Neural cell (in vitro differentiated cells): ENCODE results near the gene STK38. TPM values are rescaled to one million over a fixed set of nuclear protein-coding genes. Genes with fewer than 3 reads are reported as not detected.

Source experiments
- H2AFZ ChIP-seq: fragments of 200-600, 300-800 bp; sonication (generic), shearing (Covaris generic); 2 replicates; pipeline ENCODE4 v1.6.0; 2014; ENCODE audit warnings: low read depth, mild to moderate bottlenecking, antibody characterized with exemption, low read length, moderate library complexity
- H3F3A ChIP-seq: fragments of 200-600 bp; shearing (Covaris generic); 2 replicates; pipeline ENCODE4 v1.6.1; 2016; ENCODE audit warnings: mild to moderate bottlenecking, moderate library complexity, mixed read lengths, antibody characterized with exemption, low read length; ENCODE audit not compliant: insufficient read depth, poor library complexity, severe bottlenecking
- H3K27ac ChIP-seq: fragments of 200-600, 300-800 bp; sonication (generic), shearing (Covaris generic); 2 replicates; pipeline ENCODE4 v1.5.1; 2014; ENCODE audit warnings: mild to moderate bottlenecking, low read length, moderate library complexity
- H3K27me3 ChIP-seq: fragments of 300-800, 200-600 bp; sonication (generic), shearing (Covaris generic); 2 replicates; pipeline ENCODE4 v1.6.0; 2014; ENCODE audit warnings: mild to moderate bottlenecking, low read depth, low read length, moderate library complexity; ENCODE audit not compliant: insufficient read depth
- H3K36me3 ChIP-seq: fragments of 300-800, 200-600 bp; sonication (generic), shearing (Covaris generic); 2 replicates; pipeline ENCODE4 v1.5.1; 2014; ENCODE audit warnings: mild to moderate bottlenecking, antibody characterized with exemption, low read length, moderate library complexity; ENCODE audit not compliant: insufficient read depth
- H3K4me2 ChIP-seq: fragments of 300-800, 200-600 bp; sonication (generic), shearing (Covaris generic); 2 replicates; pipeline ENCODE4 v1.6.0; 2014; ENCODE audit warnings: mild to moderate bottlenecking, low read length
- H3K4me3 ChIP-seq: fragments of 300-800, 200-600 bp; sonication (generic), shearing (Covaris generic); 2 replicates; pipeline ENCODE4 v1.5.1; 2014; ENCODE audit warnings: mild to moderate bottlenecking, low read length, moderate library complexity
- H3K79me2 ChIP-seq: fragments of 200-600 bp; shearing (Covaris generic); replicated peaks from 2 replicates; pipeline ENCODE4 v1.6.0; 2014; ENCODE audit warnings: mild to moderate bottlenecking, low read length, moderate library complexity; ENCODE audit not compliant: insufficient read depth
- H3K9ac ChIP-seq: fragments of 300-800, 200-600 bp; sonication (generic), shearing (Covaris generic); 2 replicates; pipeline ENCODE4 v1.6.1; 2016; ENCODE audit warnings: mild to moderate bottlenecking, low read length, mixed read lengths
- H3K9me2 ChIP-seq: fragments of 200-600 bp; shearing (Covaris generic); 2 replicates; pipeline ENCODE4 v1.6.1; 2016; ENCODE audit warnings: mild to moderate bottlenecking, low read length, mixed read lengths; ENCODE audit not compliant: insufficient read depth
- H3K9me3 ChIP-seq: fragments of 200-600, 300-800 bp; sonication (generic), shearing (Covaris generic); 2 replicates; pipeline ENCODE4 v1.6.1; 2016; ENCODE audit warnings: mild to moderate bottlenecking, mixed run types, low read length, moderate library complexity, mixed read lengths
- H4K20me1 ChIP-seq: fragments of 200-600 bp; shearing (Covaris generic); 2 replicates; pipeline ENCODE4 v1.6.1; 2016; ENCODE audit warnings: mild to moderate bottlenecking, mixed run types; ENCODE audit not compliant: insufficient read depth
- EP300 ChIP-seq: fragments of 450-650 bp; conservative IDR thresholded peaks from 2 replicates; pipeline ENCODE4 v1.6.1; 2014; ENCODE audit warnings: antibody characterized with exemption, mild to moderate bottlenecking, moderate library complexity; ENCODE audit not compliant: poor library complexity, severe bottlenecking
- EZH2 ChIP-seq: fragments of 200-600, 300-800 bp; shearing (Covaris generic), sonication (generic); IDR thresholded peaks from 2 replicates; pipeline ENCODE4 v1.6.1; 2014; ENCODE audit warnings: antibody characterized with exemption, low read length, borderline replicate concordance, mild to moderate bottlenecking; ENCODE audit not compliant: insufficient read depth, poor library complexity, severe bottlenecking
- MXI1 ChIP-seq: fragments of 450-650 bp; conservative IDR thresholded peaks from 2 replicates; pipeline ENCODE4 v1.6.1; 2014; ENCODE audit warnings: antibody characterized with exemption, mild to moderate bottlenecking; ENCODE audit not compliant: poor library complexity, severe bottlenecking
- POLR2AphosphoS5 ChIP-seq: IDR thresholded peaks from 2 replicates; pipeline ENCODE4 v1.6.1; 2012
- RAD21 ChIP-seq: fragments of 450-650 bp; conservative IDR thresholded peaks from 2 replicates; pipeline ENCODE4 v1.6.1; 2014; ENCODE audit warnings: antibody characterized with exemption, mild to moderate bottlenecking, moderate library complexity
- SMC3 ChIP-seq: fragments of 450-650 bp; conservative IDR thresholded peaks from 2 replicates; pipeline ENCODE4 v1.6.1; 2014; ENCODE audit warnings: antibody characterized with exemption, mild to moderate bottlenecking, moderate library complexity; ENCODE audit not compliant: poor library complexity
- TAF1 ChIP-seq: IDR thresholded peaks from 2 replicates; pipeline ENCODE4 v1.6.1; 2012; ENCODE audit warnings: low read depth
- polyA plus RNA-seq: library from polyadenylated mRNA; depleted of rRNA; stranded (reverse); fragments of >200 nt; gene quantifications from 2 replicates; pipeline ENCODE4 v1.2.3, GENCODE V29; 2014
- TF ChIP-seq, protein P1 (sequence below): IDR thresholded peaks from 2 replicates; pipeline ENCODE4 v1.6.1; 2012; ENCODE audit warnings: borderline replicate concordance

The STK38 gene
- polyA plus RNA-seq, 1 donor from 2014 or later: 58.7 TPM

- no peak overlapping the region for H3K4me2 ChIP-seq
- no peak overlapping the region for H3K27ac ChIP-seq
- no peak overlapping the region for H3K9ac ChIP-seq
- H3K36me3 ChIP-seq: peaks cover 3% of the 10 kb centered on the region
- H3K27me3 ChIP-seq: no peaks in the 10 kb centered on the region
- H2AFZ ChIP-seq: no peak overlapping the region
- no peaks in the 10 kb centered on the region for H4K20me1 ChIP-seq
- no peaks in the 10 kb centered on the region for H3K9me2 ChIP-seq
- no peak overlapping the region for H3K4me3 ChIP-seq
- H3K79me2 ChIP-seq: no peaks in the 10 kb centered on the region
- no peaks in the 10 kb centered on the region for H3F3A ChIP-seq
- TF ChIP-seq MXI1: no peak
- no peak for TF ChIP-seq SMC3
- TF ChIP-seq EZH2: no peak
- TF ChIP-seq, protein P1, sequence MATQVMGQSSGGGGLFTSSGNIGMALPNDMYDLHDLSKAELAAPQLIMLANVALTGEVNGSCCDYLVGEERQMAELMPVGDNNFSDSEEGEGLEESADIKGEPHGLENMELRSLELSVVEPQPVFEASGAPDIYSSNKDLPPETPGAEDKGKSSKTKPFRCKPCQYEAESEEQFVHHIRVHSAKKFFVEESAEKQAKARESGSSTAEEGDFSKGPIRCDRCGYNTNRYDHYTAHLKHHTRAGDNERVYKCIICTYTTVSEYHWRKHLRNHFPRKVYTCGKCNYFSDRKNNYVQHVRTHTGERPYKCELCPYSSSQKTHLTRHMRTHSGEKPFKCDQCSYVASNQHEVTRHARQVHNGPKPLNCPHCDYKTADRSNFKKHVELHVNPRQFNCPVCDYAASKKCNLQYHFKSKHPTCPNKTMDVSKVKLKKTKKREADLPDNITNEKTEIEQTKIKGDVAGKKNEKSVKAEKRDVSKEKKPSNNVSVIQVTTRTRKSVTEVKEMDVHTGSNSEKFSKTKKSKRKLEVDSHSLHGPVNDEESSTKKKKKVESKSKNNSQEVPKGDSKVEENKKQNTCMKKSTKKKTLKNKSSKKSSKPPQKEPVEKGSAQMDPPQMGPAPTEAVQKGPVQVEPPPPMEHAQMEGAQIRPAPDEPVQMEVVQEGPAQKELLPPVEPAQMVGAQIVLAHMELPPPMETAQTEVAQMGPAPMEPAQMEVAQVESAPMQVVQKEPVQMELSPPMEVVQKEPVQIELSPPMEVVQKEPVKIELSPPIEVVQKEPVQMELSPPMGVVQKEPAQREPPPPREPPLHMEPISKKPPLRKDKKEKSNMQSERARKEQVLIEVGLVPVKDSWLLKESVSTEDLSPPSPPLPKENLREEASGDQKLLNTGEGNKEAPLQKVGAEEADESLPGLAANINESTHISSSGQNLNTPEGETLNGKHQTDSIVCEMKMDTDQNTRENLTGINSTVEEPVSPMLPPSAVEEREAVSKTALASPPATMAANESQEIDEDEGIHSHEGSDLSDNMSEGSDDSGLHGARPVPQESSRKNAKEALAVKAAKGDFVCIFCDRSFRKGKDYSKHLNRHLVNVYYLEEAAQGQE: no peak
- no peaks in the 10 kb centered on the region for H3K9me3 ChIP-seq
These were observed 55.8 kb downstream of the STK38 start for GRCh38 chr6:36491378-36491965.

GRCh38 chr6:36489426-36489825 is 57.9 kb downstream of the STK38 start:
- TF ChIP-seq EZH2 (no peak), TAF1 (no peak)
- peaks cover 5% of the 10 kb centered on the region for H3K36me3 ChIP-seq
- H3K4me3 ChIP-seq: no peak overlapping the region
- H3K27me3 ChIP-seq: no peaks in the 10 kb centered on the region
- H4K20me1 ChIP-seq: no peaks in the 10 kb centered on the region
- no peak overlapping the region for H3K4me2 ChIP-seq
- H3F3A ChIP-seq: no peaks in the 10 kb centered on the region
- no peaks in the 10 kb centered on the region for H3K9me2 ChIP-seq
- H3K79me2 ChIP-seq: no peaks in the 10 kb centered on the region
- no peak overlapping the region for H3K9ac ChIP-seq
- no peak overlapping the region for H3K27ac ChIP-seq
- no peaks in the 10 kb centered on the region for H3K9me3 ChIP-seq
- H2AFZ ChIP-seq: no peak overlapping the region

DNA sequence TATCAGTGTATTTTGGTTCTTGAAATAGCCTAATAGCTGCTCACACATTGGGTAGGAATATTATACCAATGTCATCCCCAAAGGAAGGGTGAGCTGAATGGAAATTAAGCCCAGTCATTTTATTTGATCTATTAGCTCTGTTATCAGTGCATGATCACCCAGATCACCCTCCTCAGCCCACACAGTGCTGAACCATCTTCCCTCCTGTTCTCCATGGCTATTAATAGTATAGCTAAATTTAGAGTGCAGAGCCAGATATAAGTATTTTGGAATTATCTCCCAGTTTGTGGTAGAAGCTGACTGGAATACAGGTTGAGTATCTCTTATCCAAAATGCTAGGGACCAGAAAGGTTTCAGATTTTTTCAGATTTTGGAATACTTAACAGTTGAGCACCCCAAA is 59.1 kb downstream of the STK38 start:
- no peak overlapping the region for H3K9ac ChIP-seq
- no peaks in the 10 kb centered on the region for H3K79me2 ChIP-seq
- H3K36me3 ChIP-seq: peaks cover 5% of the 10 kb centered on the region
- no peak overlapping the region for H3K27ac ChIP-seq
- no peak overlapping the region for H3K4me3 ChIP-seq
- TF ChIP-seq EP300: no peak
- TF ChIP-seq TAF1: no peak
- no peak for TF ChIP-seq EZH2
- no peak for TF ChIP-seq RAD21
- no peak for TF ChIP-seq POLR2AphosphoS5
- no peak for TF ChIP-seq MXI1
- TF ChIP-seq SMC3: no peak
- no peaks in the 10 kb centered on the region for H3F3A ChIP-seq
- H3K4me2 ChIP-seq: no peak overlapping the region
- H3K27me3 ChIP-seq: no peaks in the 10 kb centered on the region
- H4K20me1 ChIP-seq: no peaks in the 10 kb centered on the region
- H3K9me3 ChIP-seq: no peaks in the 10 kb centered on the region
- no peak overlapping the region for H2AFZ ChIP-seq
- no peaks in the 10 kb centered on the region for H3K9me2 ChIP-seq
